CD4-positive, alpha-beta T cell treated with Interleukin-6 for 4 hours (primary cell): ENCODE data around the gene POLR1F.
"Not testable (repeated sequence)": the region's sequence is repeated elsewhere in the genome, so short reads cannot be mapped to it uniquely, and the experiment has no call there.

Experiments used
- DNase-seq: peaks from one replicate; pipeline ENCODE4 v3.0.0-alpha.2; 2020; ENCODE audit warnings: mixed read lengths

POLR1F gene, protein sequence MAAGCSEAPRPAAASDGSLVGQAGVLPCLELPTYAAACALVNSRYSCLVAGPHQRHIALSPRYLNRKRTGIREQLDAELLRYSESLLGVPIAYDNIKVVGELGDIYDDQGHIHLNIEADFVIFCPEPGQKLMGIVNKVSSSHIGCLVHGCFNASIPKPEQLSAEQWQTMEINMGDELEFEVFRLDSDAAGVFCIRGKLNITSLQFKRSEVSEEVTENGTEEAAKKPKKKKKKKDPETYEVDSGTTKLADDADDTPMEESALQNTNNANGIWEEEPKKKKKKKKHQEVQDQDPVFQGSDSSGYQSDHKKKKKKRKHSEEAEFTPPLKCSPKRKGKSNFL

DNA sequence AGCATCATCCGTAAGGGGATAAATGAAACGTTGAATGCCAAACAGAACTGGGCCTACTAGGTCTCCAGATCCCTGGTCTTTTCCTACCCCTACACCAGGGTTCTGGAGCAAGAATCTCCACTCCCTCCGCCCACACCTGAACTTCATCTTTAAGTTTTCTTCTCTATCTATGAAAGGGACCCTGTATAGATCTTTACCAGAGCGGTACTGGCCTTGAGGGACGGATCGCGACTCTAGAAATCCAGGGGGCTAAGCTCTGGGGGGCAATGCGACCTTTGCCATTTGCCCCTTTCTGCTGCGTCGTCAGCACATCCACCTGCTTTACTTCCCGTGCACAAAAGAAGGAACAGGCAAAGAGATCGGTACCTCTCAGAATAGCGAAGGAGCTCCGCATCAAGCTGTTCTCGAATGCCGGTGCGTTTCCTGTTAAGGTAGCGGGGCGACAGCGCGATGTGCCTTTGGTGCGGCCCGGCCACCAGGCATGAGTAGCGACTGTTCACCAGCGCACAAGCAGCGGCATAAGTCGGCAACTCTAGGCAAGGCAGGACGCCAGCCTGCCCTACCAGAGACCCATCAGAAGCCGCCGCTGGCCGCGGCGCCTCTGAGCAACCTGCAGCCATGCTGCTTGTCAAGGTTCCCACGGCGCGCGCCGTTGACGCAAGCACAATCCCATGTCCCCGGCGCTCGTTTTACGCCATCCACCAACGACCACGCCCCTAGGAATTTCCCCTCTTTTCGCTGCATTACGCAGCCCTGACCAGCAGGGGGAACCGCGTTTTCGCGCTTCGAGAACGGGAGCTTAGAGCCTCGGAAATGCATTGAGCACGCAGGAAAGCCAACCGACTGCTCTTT, at the start of gene POLR1F:
TSS of gene POLR1F (minus strand) at position 641 of the 852 bp plus-strand sequence. CDS start at position 620, 21 bp downstream.
- peak; percentile 93 for DNase-seq

- DNase-seq: no peak
Measured at GRCh38 chr7:19754521-19755116, 45.8 kb upstream of the POLR1F start.

DNA sequence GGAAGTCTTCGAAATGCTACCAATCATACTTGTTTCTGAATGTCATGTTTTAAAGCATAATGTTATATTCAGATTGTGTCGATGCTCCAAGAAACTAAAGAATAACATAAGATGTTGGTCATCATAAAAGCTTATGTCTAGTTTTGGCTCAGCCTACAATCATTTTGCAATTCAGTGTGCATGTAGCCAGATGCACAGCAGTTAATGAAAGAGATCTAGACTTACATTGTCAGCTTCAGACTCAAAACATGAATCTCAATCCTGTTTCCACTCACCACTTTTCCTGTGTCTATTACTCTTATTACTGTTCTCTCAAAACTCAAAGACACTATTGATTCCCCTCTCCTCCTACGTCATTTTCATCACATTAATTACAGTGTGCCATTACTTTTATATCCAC, 43.2 kb upstream of the POLR1F start:
- no peak for DNase-seq

GRCh38 chr7:19749658-19750057, 40.8 kb upstream of the POLR1F start:
- DNase-seq: no peak

DNA sequence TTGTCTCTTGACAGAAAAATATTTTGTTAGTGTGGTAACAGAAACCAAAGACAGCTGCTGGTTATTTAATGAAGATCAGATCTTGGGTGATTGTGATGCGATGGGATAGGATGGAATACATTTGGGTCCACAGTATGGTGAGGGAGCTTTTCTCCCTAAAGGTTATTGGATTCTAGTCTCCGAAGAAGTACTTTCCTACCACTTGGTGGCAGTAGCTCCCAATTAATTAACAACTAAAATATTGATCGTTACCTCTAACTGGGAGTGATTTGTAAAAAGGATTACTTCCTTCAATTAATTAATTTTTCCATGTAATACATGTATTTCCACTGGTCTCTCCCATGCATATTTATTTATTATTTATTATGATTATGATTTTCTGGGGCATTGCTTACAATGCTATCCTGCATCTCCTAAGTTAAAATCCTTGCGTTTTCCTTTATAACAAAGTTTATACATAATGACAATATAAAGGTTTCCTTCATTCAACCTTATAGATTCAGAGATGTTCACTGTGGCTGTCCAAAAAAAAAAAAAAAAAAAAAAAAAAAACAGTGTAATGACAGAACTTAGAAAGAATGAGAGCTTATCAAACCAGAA, 39.0 kb upstream of the POLR1F start:
- DNase-seq: no peak

DNA sequence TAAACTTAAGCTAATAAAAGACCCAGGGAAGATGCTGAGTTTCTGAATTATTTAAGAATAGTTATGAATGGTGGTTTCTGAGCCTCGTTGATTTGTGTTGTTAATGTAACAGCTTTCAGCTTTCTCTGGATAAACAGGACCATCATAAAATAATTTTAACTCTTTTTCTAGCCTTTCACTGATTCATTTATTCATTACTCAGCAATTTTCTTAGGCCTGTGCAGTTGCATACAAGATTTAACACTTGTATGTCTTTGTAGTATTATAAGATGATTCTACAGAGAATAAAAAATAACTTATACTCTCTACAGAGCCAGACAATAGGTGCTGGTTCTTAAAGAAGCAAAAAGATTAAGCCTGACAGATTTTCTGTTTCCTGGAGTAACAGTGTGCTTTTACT, 35.2 kb upstream of the POLR1F start:
- DNase-seq: no peak

DNA sequence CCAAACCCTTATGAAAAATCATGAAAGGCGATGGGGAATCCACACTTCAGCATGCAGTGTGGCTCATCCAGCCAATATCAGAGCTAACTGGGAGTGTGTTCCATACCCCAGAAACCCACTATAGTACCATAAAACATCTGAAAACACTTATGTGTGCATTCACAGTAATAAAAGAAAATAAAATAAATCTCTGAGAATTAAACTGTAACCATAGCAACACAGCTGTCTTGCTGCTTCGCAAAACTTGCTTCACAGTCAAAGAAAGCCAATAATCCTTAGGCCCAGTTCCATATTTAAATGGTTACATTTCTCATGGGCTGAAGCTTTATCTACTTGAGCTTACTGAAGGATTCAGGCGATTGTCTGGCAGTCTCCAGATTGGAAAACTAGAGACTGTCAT, 19.9 kb upstream of the POLR1F start:
- no peak for DNase-seq

GRCh38 chr7:19725770-19726169, 16.9 kb upstream of the POLR1F start:
- no peak for DNase-seq

DNA sequence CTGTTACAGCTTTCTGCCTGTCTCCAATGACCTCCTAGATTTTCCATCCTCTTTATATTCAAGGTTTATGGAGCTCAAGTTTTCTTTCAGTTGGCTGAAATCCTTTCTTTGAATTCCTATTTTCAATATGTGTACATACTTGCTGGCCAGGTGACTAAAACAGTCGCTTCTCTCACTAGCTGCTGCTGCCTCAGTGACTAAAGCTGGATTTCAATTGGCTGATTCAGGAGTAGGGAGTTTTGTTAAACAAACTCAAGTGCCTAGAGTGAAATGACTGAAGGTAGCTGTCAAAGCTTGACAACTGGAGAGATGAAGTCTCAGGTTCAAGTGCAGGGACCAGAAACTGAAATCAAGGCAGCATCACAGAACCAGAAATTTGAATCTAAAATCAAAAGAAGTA, 6.7 kb upstream of the POLR1F start:
- DNase-seq: no peak

GRCh38 chr7:19713676-19714075, 4.8 kb upstream of the POLR1F start:
- peak; percentile 56 for DNase-seq

DNA sequence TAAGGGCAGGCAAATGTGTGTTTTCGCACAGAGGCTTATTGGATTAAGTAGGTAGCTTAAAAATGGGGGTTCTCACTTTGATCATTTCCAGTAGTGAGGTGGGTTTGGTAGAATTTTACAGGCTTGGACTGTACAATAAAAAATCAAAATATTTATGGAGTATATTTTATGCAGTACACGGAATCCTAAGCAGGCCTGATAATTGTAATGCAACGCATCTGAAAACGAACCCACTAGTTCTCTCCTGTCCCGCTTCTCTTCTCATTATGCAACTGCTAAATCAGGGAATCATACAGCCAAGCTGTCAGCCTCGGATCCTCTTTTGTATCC, 377 bp upstream of the POLR1F start:
- DNase-seq: no peak

- no peak for DNase-seq
Measured at GRCh38 chr7:19707240-19707639, 1.6 kb downstream of the POLR1F start.

- DNase-seq: no peak
Measured at GRCh38 chr7:19705663-19706062, 3.2 kb downstream of the POLR1F start.

- DNase-seq: no peak
Measured at GRCh38 chr7:19701471-19701870, 7.4 kb downstream of the POLR1F start.

DNA sequence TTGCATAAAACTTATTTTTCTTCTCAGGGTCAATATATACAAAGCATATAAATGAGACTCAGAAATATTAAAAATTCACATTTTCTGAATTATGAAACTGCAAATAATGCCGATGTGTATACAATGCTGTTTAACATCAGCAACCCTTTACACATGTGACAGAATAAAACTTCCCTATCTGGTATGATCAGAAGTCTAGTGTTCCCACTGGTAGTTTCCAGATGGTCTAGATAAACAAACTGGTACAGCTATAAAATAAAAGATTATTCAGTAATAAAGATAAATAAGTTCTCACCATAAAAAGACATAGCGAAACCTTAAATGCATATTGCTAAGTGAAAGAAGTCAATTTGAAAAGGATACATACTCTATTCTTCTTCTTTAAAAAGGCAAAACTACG, 7.9 kb downstream of the POLR1F start:
- DNase-seq: no peak

- DNase-seq: no peak
Measured at GRCh38 chr7:19698331-19698730, 10.5 kb downstream of the POLR1F start.

GRCh38 chr7:19696926-19697325, 11.9 kb downstream of the POLR1F start:
- no peak for DNase-seq

DNA sequence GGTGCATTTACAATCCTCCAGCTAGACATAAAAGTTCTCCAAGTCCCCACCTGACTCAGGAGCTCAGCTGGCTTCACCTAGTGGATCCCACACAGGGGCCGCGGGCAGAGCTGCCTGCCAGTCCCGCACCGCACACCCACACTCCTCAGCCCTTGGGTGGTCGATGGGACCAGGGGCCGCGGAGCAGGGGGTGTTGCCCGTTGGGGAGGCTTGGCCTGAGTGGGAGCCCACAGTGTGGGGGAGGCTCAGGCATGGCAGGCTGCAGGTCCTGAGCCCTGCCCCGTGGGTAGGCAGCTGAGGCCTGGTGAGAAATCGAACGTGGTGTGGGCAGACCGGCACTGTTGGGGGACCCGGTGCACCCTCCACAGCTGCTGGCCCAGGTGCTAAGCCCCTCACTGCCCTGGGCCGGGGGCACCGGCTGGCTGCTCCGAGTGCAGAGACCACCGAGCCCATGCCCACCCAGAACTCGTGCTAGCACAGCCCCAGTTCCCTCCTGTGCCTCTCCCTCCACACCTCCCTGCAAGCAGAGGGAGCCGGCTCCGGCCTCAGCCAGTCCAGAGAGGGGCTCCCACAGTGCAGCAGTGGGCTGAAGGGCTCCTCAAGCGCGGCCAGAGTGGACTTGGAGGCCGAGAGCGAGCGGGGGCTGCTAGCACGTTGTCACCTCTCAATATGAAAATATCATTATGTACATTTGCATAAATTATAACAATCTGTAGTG, 16.6 kb downstream of the POLR1F start:
- DNase-seq: no peak

DNA sequence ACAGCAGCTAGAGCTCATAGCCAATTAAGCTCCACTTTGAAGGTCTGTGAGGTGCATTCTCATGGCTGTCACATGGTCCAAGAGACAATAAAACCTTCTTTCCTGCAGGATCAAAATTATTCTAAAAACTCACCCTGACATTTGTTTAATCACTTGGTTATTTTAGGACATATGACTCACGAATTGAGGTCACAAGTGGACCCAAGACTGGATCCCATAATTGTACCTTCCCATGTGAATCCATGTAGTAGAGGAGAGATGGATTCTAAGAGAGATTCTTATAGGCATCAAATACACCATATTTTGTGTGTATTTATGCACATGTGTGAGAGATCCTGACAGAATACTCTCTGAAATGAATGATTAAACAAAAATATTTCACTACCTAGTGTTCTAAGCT, 18.1 kb downstream of the POLR1F start:
- DNase-seq: no peak

DNA sequence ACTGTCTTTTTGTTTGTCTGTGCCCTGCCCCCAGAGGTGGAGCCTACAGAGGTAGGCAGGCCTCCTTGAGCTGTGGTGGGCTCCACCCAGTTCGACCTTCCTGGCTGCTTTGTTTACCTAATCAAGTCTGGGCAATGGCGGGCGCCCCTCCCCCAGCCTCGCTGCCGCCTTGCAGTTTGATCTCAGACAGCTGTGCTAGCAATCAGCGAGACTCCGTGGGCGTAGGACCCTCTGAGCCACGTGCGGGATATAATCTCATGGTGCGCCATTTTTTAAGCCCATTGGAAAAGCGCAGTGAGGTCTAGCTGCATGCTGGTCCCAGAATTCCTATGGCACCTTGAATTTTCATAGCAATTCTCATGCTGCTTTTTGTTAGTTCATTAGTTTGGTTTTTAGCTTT, 19.7 kb downstream of the POLR1F start:
- not testable (repeated sequence) for DNase-seq

DNA sequence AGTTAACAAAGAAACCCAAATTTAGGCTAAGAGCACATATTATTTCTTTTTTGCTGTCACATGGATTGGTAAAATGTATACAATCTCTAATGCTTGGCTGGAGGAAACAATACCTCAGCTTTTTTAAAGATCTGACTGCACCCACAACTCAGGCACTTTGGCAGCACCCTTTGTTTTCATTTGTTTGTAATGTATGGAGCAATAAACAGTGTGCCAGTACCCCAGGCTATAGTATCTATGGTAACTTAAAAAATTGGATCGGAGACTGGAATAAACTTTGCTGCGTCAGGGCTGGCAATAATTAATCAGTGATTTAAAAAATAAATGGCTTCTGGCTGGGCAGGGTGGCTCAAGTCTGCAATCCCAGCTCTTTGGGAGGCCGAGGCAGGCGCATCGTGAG, 27.2 kb downstream of the POLR1F start:
- DNase-seq: no peak

DNA sequence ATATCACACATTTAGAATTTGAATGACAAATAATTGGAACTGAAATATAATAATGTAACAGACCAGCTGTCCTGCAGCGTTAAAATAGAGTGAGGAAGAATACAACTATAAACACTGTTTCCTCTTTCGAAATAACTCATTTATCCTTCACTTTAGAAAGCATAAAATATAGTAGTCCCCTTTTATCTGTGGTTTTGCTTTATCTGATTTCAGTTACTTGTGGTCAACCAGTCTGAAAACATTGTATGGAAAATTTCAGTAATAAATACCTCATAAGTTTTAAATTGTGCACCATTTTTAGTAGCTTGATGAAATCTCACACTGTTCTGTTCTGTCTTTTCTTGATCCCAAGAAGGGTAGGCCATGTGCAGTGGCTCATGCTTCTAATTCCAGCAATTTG, 31.7 kb downstream of the POLR1F start:
- no peak for DNase-seq

- no peak for DNase-seq
Measured at GRCh38 chr7:19675816-19676215, 33.0 kb downstream of the POLR1F start.
